DOHH2 (cell line): Measurements from ENCODE around the gene SH3RF3.

Experiments
- EZH2phosphoT487 ChIP-seq: fragments of 200-600 bp; sonication (generic); IDR thresholded peaks from 2 replicates; pipeline ENCODE4 v1.6.1; 2017; ENCODE audit warnings: borderline replicate concordance, mild to moderate bottlenecking, antibody characterized with exemption, low read length, moderate library complexity, mixed read lengths
- TF ChIP-seq, protein P1 (sequence below): fragments of 200-600 bp; sonication (generic); IDR thresholded peaks from one replicate; pipeline ENCODE4 v1.5.1; 2014; ENCODE audit warnings: antibody characterized with exemption, mild to moderate bottlenecking, low read depth, low read length; ENCODE audit not compliant: poor library complexity, severe bottlenecking

DNA sequence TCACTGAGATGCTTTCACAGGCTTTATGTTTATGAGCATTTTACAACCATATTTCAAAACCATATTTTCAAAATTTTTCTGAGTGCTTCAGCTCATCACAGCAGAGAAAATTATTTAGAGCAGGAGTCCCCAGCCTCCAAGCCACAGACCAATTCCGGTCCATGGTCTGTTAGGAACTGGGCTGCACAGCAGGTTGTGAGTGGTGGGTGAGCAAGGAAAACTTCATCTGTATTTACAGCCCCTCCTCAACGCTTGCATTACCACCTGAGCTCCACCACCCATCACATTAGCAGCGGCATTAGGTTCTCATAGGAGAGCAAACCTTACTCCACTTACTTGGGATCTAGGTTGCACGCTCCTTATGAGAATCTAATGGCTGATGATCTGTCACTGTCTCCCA is 319.2 kb downstream of the SH3RF3 start:
- TF ChIP-seq, protein P1, sequence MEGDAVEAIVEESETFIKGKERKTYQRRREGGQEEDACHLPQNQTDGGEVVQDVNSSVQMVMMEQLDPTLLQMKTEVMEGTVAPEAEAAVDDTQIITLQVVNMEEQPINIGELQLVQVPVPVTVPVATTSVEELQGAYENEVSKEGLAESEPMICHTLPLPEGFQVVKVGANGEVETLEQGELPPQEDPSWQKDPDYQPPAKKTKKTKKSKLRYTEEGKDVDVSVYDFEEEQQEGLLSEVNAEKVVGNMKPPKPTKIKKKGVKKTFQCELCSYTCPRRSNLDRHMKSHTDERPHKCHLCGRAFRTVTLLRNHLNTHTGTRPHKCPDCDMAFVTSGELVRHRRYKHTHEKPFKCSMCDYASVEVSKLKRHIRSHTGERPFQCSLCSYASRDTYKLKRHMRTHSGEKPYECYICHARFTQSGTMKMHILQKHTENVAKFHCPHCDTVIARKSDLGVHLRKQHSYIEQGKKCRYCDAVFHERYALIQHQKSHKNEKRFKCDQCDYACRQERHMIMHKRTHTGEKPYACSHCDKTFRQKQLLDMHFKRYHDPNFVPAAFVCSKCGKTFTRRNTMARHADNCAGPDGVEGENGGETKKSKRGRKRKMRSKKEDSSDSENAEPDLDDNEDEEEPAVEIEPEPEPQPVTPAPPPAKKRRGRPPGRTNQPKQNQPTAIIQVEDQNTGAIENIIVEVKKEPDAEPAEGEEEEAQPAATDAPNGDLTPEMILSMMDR, result no peak
- no peak for TF ChIP-seq EZH2phosphoT487
